NB4 (cell line): Measurements from ENCODE around the gene BID.

Experiments
- CTCF ChIP-seq: IDR thresholded peaks from one replicate; pipeline ENCODE4 v1.5.1; 2012; ENCODE audit warnings: low read depth, low read length
- MAX ChIP-seq: IDR thresholded peaks from 2 replicates; pipeline ENCODE4 v1.6.1; 2011; ENCODE audit warnings: low read depth, low read length
- MYC ChIP-seq: IDR thresholded peaks from 2 replicates; pipeline ENCODE4 v1.6.1; 2011; ENCODE audit warnings: low read depth, low read length
- POLR2A ChIP-seq: IDR thresholded peaks from 2 replicates; pipeline ENCODE4 v1.6.1; 2011; ENCODE audit warnings: mild to moderate bottlenecking; ENCODE audit not compliant: insufficient read length; ENCODE audit errors: extremely low read depth

GRCh38 chr22:17764036-17764435 is 10.2 kb downstream of the BID start:
- TF ChIP-seq CTCF: no peak
- no peak for TF ChIP-seq POLR2A
- TF ChIP-seq MAX: no peak
- TF ChIP-seq MYC: no peak
